ENCODE data around the gene TSHZ3.
A peak's percentile ranks its signal among the peaks of the same experiment; 100 is the strongest.

Gene TSHZ3

DNA sequence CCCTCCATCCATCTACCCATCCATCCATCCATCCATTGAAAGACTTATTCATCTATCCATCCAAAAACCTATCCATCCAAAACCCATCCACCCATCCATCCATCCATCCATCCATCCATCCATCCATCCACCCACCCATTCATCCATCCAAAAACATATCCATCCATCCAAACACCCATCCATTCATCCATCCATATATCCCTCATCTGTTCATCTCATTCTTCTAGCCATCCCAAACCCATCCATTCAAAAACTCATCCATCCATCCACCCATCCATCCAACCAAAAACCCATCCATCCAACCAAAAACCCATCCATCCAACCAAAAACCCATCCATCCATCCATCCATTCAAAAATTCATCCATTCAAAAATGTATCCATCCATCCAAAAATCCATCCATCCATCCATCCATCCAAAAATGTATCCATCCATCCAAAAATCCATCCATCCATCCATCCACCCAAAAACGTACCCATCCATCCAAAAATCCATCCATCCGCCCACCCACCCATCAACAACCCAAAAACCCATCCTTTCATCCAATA lies 56.5 kb downstream of the TSHZ3 start:
- Histone ChIP-seq H3K4me1 (no peaks in the 10 kb centered on the region), H3K4me3 (no peak overlapping the region), H3K36me3 (no peaks in the 10 kb centered on the region), H3K9me3 (no peaks in the 10 kb centered on the region), H3K27me3 (no peaks in the 10 kb centered on the region), H3K27ac (no peak overlapping the region)
- DNase-seq, result no peak
- intact Hi-C loops (cut with DNase I; ENCODE audit: low total_unique reads), result no loop called here
- TF ChIP-seq, protein P1, sequence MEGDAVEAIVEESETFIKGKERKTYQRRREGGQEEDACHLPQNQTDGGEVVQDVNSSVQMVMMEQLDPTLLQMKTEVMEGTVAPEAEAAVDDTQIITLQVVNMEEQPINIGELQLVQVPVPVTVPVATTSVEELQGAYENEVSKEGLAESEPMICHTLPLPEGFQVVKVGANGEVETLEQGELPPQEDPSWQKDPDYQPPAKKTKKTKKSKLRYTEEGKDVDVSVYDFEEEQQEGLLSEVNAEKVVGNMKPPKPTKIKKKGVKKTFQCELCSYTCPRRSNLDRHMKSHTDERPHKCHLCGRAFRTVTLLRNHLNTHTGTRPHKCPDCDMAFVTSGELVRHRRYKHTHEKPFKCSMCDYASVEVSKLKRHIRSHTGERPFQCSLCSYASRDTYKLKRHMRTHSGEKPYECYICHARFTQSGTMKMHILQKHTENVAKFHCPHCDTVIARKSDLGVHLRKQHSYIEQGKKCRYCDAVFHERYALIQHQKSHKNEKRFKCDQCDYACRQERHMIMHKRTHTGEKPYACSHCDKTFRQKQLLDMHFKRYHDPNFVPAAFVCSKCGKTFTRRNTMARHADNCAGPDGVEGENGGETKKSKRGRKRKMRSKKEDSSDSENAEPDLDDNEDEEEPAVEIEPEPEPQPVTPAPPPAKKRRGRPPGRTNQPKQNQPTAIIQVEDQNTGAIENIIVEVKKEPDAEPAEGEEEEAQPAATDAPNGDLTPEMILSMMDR (IDR thresholded peaks at IDR 0.05), result no peak

GRCh38 chr19:31290931-31291590 lies 58.2 kb downstream of the TSHZ3 start:
- TF ChIP-seq, protein P1 (IDR thresholded peaks at IDR 0.05), result no peak
- Histone ChIP-seq H3K27ac (no peak overlapping the region), H3K27me3 (no peaks in the 10 kb centered on the region), H3K4me1 (no peaks in the 10 kb centered on the region), H3K4me3 (no peak overlapping the region), H3K36me3 (no peaks in the 10 kb centered on the region), H3K9me3 (no peaks in the 10 kb centered on the region)
- intact Hi-C loops (cut with DNase I; ENCODE audit: low total_unique reads), result no loop called here
- DNase-seq, result no peak

DNA sequence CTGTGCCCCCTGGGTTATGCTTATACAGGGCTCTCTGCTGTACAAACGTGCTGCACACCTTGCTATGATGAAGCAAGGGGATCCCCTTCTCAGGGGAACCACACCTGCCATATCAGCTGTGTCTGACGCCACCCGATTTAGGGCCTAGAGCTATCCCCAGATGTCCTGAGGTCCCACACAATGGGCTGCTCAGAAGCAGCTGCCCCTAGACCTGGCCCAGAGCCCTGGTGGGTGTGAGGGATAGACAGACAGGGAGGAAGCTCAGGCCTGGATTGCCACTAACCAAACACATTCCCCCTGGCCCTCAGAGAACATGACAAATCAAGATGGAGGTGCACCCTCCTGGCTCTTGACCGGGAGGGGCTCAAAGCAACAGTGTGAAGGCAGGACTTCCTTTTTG lies 59.3 kb downstream of the TSHZ3 start:
- TF ChIP-seq, protein P1 (IDR thresholded peaks at IDR 0.05), result no peak
- intact Hi-C loops (cut with DNase I; ENCODE audit: low total_unique reads), result no loop called here

GRCh38 chr19:31289381-31289880 lies 59.8 kb downstream of the TSHZ3 start:
- H3K4me3 ChIP-seq, result no peak overlapping the region
- peak in 1 of 2 donors; percentile 41 for DNase-seq
- intact Hi-C loops (cut with DNase I; ENCODE audit: low total_unique reads), result no loop called here
- H3K27me3 ChIP-seq, result no peaks in the 10 kb centered on the region
- no peak overlapping the region for H3K27ac ChIP-seq
- H3K9me3 ChIP-seq, result no peaks in the 10 kb centered on the region
- TF ChIP-seq, protein P1 (IDR thresholded peaks at IDR 0.05), result no peak
- H3K4me1 ChIP-seq, result no peaks in the 10 kb centered on the region
- no peaks in the 10 kb centered on the region for H3K36me3 ChIP-seq

More for the DNA sequence above, 59.3 kb downstream of the TSHZ3 start:
- no peaks in the 10 kb centered on the region for H3K4me1 ChIP-seq
- H3K4me3 ChIP-seq, result no peak overlapping the region
- DNase-seq, result peak in 1 of 2 donors; percentile 25
- H3K27ac ChIP-seq, result no peak overlapping the region
- no peaks in the 10 kb centered on the region for H3K9me3 ChIP-seq
- H3K36me3 ChIP-seq, result no peaks in the 10 kb centered on the region
- no peaks in the 10 kb centered on the region for H3K27me3 ChIP-seq

DNA sequence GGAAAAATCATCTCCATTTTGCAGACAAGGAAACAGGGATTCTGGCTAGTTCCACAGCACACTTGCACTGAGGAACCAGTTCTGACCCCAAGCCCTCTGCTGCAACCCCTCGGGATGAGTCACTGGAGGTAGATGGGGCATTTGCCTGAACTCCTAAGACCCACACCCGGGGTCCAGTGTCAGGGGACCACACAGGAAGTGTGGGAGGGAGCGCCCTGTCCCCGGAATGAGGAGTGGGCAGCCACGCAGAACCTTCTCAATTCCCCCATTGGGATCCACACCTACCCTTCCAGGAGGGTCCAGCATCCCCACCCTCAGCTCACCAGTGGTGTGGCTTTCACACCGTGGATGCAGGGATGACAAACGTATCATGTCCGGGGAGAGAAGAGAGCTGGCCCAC lies 62.7 kb downstream of the TSHZ3 start:
- intact Hi-C loops (cut with DNase I; ENCODE audit: low total_unique reads), result no loop called here
- no peak for DNase-seq

More for the DNA sequence above, 62.7 kb downstream of the TSHZ3 start:
- TF ChIP-seq, protein P1 (IDR thresholded peaks at IDR 0.05), result no peak
- H3K27ac ChIP-seq, result no peak overlapping the region
- H3K36me3 ChIP-seq, result no peaks in the 10 kb centered on the region
- no peak overlapping the region for H3K4me3 ChIP-seq
- no peaks in the 10 kb centered on the region for H3K4me1 ChIP-seq
- H3K27me3 ChIP-seq, result no peaks in the 10 kb centered on the region
- no peaks in the 10 kb centered on the region for H3K9me3 ChIP-seq

Measured in tibial artery (tissue), 4 donors.